Activated naive CD4-positive, alpha-beta T cell treated with Interleukin-2 at 50 U/mL for 16 hours (primary cell): ENCODE measurements around the gene BMI1.

Source experiments
- DNase-seq: peaks from one replicate; pipeline ENCODE4 v3.0.0-alpha.2; 2020

BMI1 gene

DNA sequence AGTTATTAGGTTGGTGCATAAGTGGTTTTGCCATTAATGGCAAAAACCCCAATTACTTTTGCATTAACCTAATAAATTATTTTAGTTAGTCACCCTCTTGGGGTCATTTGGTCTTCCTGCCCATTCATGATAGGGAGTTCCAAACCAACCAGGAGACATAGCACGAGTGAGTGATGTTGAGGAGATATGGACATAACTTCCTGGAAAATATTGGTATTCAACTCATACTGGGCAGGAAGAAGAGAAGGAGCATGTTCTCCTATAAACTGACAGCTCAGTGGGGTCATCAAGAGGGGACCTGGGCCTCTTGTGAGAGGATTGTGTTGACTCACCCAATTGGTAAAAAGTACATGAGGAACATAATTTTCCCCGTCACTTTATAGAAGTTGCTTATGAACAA lies 48.1 kb downstream of the BMI1 start:
- no peak for DNase-seq

DNA sequence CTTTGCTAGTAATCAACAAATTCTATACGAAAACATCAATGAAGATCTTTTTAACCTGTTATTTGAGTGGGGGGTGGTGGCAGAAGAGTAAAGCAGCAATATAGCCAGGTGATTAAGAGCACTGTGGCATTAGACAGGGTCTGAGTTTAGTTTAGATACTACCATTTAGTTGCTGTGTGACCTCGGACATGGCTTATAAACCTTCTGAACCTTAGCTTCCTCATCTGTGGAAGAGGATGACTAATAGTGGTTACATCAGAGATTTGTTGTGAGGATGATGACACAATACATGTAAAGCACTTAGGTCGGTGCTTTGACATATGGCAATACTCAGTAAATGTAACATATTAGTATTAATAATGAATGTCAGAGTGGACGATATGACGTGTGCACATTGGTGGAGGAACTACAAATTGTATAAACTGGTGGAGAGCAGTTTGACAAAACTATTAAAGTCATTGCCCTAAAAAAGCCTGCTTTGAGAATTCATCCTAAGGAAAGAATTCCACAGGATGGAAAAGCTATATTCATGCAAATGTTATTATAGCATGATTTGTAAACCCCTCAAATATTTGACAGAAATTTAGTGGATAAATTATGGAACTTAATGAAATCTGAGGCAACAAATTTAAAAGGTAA lies 48.7 kb downstream of the BMI1 start:
- no peak for DNase-seq

GRCh38 chr10:22370320-22370719 lies 49.4 kb downstream of the BMI1 start:
- DNase-seq, result no peak

DNA sequence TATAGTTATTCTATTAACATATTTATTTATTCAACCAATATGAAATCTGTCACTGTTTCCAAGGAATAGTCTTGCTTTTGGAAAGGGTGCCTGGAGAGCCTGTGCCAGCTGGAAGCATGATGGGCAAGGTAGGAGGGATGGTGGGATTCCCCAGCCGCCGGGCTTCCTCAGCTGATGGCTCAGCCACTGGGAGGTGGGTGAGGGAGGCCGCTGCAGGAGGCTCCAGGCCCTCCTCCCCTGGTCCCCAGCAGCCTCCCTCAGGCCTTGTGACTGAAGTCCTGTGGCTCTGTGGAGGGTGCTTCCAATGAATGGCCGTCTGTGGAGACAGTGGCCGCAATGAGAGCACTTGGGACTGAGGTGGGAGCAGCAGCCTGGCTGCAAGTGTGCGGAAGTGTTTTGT lies 51.4 kb downstream of the BMI1 start:
- no peak for DNase-seq

- no peak for DNase-seq
Measured at GRCh38 chr10:22372917-22373316, 52.0 kb downstream of the BMI1 start.

GRCh38 chr10:22374489-22375126 lies 53.7 kb downstream of the BMI1 start:
- DNase-seq, result no peak

GRCh38 chr10:22379059-22379458 lies 58.2 kb downstream of the BMI1 start:
- DNase-seq, result peak; percentile 40
